Measurements from ENCODE around the gene PELO. TPM values are rescaled to one million over a fixed set of nuclear protein-coding genes. Genes with fewer than 3 reads are reported as not detected.

The PELO gene
- total and polyA plus RNA-seq, 12 donors = 4.7 to 28.1 (median 21.1) TPM

- peaks cover 0 to 29% (median 6%) of the 10 kb centered on the region in 9 donors for H3K4me1 ChIP-seq
- intact Hi-C loops (cut with DNase I) = no loop called here
- DNase-seq = no peak
- peak overlapping the region in 7 of 10 donors; percentile 44 to 79 (median 69) for H3K27ac ChIP-seq
- TF ChIP-seq, protein P1, sequence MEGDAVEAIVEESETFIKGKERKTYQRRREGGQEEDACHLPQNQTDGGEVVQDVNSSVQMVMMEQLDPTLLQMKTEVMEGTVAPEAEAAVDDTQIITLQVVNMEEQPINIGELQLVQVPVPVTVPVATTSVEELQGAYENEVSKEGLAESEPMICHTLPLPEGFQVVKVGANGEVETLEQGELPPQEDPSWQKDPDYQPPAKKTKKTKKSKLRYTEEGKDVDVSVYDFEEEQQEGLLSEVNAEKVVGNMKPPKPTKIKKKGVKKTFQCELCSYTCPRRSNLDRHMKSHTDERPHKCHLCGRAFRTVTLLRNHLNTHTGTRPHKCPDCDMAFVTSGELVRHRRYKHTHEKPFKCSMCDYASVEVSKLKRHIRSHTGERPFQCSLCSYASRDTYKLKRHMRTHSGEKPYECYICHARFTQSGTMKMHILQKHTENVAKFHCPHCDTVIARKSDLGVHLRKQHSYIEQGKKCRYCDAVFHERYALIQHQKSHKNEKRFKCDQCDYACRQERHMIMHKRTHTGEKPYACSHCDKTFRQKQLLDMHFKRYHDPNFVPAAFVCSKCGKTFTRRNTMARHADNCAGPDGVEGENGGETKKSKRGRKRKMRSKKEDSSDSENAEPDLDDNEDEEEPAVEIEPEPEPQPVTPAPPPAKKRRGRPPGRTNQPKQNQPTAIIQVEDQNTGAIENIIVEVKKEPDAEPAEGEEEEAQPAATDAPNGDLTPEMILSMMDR (IDR thresholded peaks at IDR 0.05) = no peak
- ATAC-seq = peak in 5 of 8 donors; percentile 60 to 86 (median 70)
- no peaks in the 10 kb centered on the region for H3K9me3 ChIP-seq
- 41 to 59% methylated on average over 2 of the region's 2 CpGs for WGBS, 2 donors
- no peaks in the 10 kb centered on the region for H3K36me3 ChIP-seq
- H3K27me3 ChIP-seq = no peaks in the 10 kb centered on the region
- no peak overlapping the region for H3K4me3 ChIP-seq
Measured at GRCh38 chr5:52757527-52757926, 30.2 kb upstream of the PELO start.

DNA sequence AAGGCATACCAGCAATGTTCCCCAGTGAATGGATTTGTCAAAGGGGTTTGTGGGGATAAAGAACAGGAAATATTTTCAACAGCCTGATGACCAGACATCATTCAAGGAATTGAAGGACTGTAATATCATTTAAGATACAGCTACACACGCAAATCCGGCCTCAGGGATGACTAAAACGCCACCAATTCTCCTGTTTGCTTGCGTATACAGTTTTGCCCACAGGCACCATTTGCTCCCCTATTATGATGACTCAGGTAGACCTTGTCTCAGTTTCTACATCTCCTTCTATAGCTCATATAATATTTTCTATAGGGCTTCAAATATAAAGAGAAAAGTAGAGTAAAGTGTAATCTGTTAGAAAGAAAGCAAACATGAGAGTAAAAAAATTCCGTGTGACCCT, 29.7 kb upstream of the PELO start:
- Histone ChIP-seq H3K4me1 (peaks cover 0 to 29% (median 6%) of the 10 kb centered on the region in 9 donors), H3K4me3 (no peak overlapping the region), H3K27me3 (no peaks in the 10 kb centered on the region), H3K36me3 (no peaks in the 10 kb centered on the region), H3K27ac (peak overlapping the region in 8 of 10 donors; percentile 44 to 79 (median 66)), H3K9me3 (no peaks in the 10 kb centered on the region)
- 69 to 79% methylated on average over 5 of the region's 5 CpGs for WGBS, 2 donors
- ATAC-seq (peak in 6 of 8 donors; percentile 33 to 89 (median 61)), DNase-seq (no peak)
- TF ChIP-seq, protein P1 (IDR thresholded peaks at IDR 0.05) = no peak
- intact Hi-C loops (cut with DNase I) = no loop called here

DNA sequence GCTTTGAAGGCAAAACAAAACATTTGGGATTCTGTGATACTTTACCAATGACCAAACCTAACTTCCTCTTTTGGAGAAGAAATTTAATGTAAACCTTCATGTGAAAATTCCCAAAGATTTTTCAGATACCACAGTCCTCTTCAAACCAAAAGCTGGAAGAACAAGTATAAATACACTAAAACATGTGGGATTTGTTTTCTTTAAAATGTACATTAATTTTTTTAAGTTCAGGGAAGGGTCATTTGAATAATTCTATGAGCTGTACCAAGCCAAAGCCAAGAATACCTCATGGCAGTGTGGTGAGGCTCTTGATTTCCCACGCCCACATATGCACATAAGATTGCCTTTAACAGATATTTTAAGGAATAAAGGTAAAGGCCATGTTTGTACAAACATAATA, 28.4 kb upstream of the PELO start:
- no peak for DNase-seq
- intact Hi-C loops (cut with DNase I) = no loop called here
- peak overlapping the region in 5 of 10 donors; percentile 61 to 79 (median 69) for H3K27ac ChIP-seq

DNA sequence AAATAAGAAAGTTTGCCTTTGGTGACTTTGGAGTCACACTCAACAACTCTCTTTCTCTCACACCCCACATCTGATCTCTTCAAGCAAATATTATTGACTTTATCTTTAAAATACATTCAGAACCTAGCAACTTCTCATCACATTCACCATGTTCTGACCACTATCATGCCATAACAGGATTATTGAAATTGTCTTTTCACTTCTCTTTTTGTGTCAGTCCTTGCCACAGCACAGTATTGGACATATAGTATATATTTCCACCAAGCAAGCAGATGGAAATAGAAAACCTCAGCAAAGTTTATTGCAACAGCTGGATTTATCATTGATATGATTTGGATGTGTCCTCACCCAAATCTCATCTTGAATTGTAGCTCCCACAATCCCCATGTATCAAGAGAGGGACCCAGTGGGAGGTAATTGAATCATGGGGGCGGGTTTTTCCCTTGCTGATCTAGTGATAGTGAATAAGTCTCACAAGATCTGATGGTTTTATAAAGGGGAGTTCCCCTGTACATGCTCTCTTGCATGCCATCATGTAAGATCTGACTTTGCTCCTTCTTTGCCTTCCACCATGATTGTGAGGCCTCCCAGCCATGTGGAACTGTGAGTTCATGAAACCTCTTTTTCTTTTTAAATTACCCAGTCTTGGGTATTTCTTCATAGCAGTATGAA, 26.9 kb upstream of the PELO start:
- Histone ChIP-seq H3K4me1 (peaks cover 0 to 29% (median 6%) of the 10 kb centered on the region in 9 donors), H3K27ac (no peak overlapping the region), H3K4me3 (no peak overlapping the region), H3K9me3 (peaks cover 0 to 5% (median 0%) of the 10 kb centered on the region in 11 donors), H3K27me3 (no peaks in the 10 kb centered on the region), H3K36me3 (no peaks in the 10 kb centered on the region)
- TF ChIP-seq, protein P1 (IDR thresholded peaks at IDR 0.05) = no peak
- ATAC-seq (no peak), DNase-seq (no peak)
- 82 to 88% methylated on average over 1 of the region's 1 CpG for WGBS, 2 donors
- intact Hi-C loops (cut with DNase I) = no loop called here

More for the DNA sequence above, 28.4 kb upstream of the PELO start:
- Histone ChIP-seq H3K4me1 (peaks cover 0 to 29% (median 6%) of the 10 kb centered on the region in 9 donors), H3K9me3 (no peaks in the 10 kb centered on the region), H3K27me3 (no peaks in the 10 kb centered on the region), H3K4me3 (no peak overlapping the region), H3K36me3 (no peaks in the 10 kb centered on the region)
- TF ChIP-seq, protein P1 (IDR thresholded peaks at IDR 0.05) = no peak
- ATAC-seq = no peak
- WGBS, 2 donors = 91 to 92% methylated on average over 1 of the region's 1 CpG

All from heart right ventricle (tissue), 16 donors.